Omental fat pad (tissue), 4 donors: ENCODE results near the gene SLC39A11. TPM values are rescaled to one million over a fixed set of nuclear protein-coding genes. Genes with fewer than 3 reads are reported as not detected.

ENCODE experiments used
- ATAC-seq: fragments of 150-250 bp; one replicate; pipeline ENCODE4 v1.9.1; 2016; ENCODE audit warnings: mild to moderate bottlenecking, moderate library complexity; ENCODE audit not compliant: low FRiP score
- DNase-seq: peaks from one replicate; pipeline ENCODE4 v3.0.0-alpha.2; 2019; ENCODE audit warnings: low spot score
- total RNA-seq, 4 donors: library from RNA; depleted of rRNA; stranded (reverse); fragments of >200 nt; gene quantifications; one replicate each; pipeline ENCODE4 v1.1.0, GENCODE V29; 2016
- TF ChIP-seq, protein P1 (sequence below), 3 donors: fragments of 450-650 bp; IDR thresholded peaks; one replicate each; pipeline ENCODE4 v1.5.1; 2016 to 2017; ENCODE audit warnings: antibody characterized with exemption in 3 of 3, mild to moderate bottlenecking in 3 of 3, moderate library complexity in 2 of 3

Gene SLC39A11
- total RNA-seq, 4 donors from 2014 or later: 18.8 to 42.4 (median 31.3) TPM

GRCh38 chr17:73090396-73091202, 1.9 kb downstream of the SLC39A11 start:
- TF ChIP-seq, protein P1, sequence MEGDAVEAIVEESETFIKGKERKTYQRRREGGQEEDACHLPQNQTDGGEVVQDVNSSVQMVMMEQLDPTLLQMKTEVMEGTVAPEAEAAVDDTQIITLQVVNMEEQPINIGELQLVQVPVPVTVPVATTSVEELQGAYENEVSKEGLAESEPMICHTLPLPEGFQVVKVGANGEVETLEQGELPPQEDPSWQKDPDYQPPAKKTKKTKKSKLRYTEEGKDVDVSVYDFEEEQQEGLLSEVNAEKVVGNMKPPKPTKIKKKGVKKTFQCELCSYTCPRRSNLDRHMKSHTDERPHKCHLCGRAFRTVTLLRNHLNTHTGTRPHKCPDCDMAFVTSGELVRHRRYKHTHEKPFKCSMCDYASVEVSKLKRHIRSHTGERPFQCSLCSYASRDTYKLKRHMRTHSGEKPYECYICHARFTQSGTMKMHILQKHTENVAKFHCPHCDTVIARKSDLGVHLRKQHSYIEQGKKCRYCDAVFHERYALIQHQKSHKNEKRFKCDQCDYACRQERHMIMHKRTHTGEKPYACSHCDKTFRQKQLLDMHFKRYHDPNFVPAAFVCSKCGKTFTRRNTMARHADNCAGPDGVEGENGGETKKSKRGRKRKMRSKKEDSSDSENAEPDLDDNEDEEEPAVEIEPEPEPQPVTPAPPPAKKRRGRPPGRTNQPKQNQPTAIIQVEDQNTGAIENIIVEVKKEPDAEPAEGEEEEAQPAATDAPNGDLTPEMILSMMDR (IDR thresholded peaks at IDR 0.05): no peak
- no peak for DNase-seq
- no peak for ATAC-seq

- ATAC-seq (no peak), DNase-seq (no peak)
- TF ChIP-seq, protein P1 (IDR thresholded peaks at IDR 0.05): no peak
These were observed 2.9 kb downstream of the SLC39A11 start for GRCh38 chr17:73089322-73090317.

- TF ChIP-seq, protein P1 (IDR thresholded peaks at IDR 0.05): no peak
- ATAC-seq (no peak), DNase-seq (no peak)
These were observed 3.9 kb downstream of the SLC39A11 start for GRCh38 chr17:73088561-73088960.

DNA sequence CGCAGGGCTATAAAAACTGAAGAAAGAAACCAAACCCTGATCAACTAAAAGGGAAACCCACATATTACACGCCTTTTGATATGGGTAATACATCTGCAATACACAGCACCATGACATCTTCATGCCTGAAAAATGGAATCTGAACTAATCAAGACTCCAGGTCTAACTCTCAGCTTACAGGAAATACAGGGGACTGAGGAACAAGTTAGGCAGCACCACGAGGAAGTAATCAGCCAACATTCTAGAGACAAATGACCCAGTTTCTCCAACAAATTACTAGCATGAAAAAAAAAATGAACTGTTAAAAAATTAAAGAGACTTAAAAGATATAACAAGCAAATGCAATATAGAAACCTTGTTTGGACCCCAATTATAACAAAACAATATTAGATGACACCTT, 9.1 kb downstream of the SLC39A11 start:
- TF ChIP-seq, protein P1 (IDR thresholded peaks at IDR 0.05): no peak
- ATAC-seq (no peak), DNase-seq (no peak)

DNA sequence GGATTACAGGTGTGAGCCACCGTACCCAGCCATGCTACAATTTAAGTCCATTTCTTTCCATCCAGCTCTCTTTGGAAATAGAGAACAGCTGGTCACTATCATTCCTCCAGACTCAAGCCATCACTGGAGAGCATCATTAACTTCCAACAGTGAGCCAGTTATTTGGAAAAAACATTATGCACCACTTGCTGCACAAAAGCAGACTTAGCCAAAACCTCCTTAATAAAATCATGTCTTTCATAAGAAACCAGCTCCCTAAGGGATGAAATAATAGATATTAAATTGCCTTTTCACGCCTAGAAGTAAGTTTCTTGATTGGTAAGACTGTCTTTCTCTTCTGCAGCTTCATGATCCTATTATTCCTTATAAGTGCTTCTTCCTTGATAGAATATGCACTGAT, 17.9 kb downstream of the SLC39A11 start:
- TF ChIP-seq, protein P1 (IDR thresholded peaks at IDR 0.05): no peak
- no peak for ATAC-seq
- DNase-seq: no peak

- DNase-seq (no peak), ATAC-seq (no peak)
These were observed 20.1 kb downstream of the SLC39A11 start for GRCh38 chr17:73072219-73072962.

More at GRCh38 chr17:73072219-73072962, 20.1 kb downstream of the SLC39A11 start:
- TF ChIP-seq, protein P1 (IDR thresholded peaks at IDR 0.05): no peak
